ENCODE results near the gene LEO1.

DNA sequence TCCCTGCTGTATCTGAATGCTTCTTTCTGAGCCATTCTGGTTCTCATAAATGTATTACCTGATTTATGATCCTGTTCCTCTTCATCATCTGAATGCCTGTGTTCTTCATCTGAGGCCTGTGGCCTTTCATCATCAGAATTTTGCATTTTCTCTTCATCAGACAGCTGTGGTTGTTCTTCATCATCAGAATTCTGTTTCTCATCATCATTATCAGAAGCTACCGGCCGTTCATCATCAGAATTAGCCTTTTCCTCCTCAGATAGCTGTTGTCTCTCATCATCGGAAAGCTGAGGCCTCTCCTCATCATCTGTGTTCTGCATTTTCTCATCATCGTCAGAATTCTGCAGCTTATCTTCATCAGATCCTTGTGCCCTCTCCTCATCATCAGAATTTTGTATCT lies 5.9 kb downstream of the LEO1 start:
- TF ChIP-seq, protein P1, sequence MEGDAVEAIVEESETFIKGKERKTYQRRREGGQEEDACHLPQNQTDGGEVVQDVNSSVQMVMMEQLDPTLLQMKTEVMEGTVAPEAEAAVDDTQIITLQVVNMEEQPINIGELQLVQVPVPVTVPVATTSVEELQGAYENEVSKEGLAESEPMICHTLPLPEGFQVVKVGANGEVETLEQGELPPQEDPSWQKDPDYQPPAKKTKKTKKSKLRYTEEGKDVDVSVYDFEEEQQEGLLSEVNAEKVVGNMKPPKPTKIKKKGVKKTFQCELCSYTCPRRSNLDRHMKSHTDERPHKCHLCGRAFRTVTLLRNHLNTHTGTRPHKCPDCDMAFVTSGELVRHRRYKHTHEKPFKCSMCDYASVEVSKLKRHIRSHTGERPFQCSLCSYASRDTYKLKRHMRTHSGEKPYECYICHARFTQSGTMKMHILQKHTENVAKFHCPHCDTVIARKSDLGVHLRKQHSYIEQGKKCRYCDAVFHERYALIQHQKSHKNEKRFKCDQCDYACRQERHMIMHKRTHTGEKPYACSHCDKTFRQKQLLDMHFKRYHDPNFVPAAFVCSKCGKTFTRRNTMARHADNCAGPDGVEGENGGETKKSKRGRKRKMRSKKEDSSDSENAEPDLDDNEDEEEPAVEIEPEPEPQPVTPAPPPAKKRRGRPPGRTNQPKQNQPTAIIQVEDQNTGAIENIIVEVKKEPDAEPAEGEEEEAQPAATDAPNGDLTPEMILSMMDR (conservative IDR thresholded peaks at IDR 0.05; ENCODE audit: low read depth, low read length), result no peak
- no peak for TF ChIP-seq EZH2 (IDR thresholded peaks at IDR 0.05; ENCODE audit: low read length, unreplicated experiment)
